GM18861 (cell line): Measurements from ENCODE around the gene MYOG.

Experiments used
- ATAC-seq: cut with Tn5 transposase; IDR thresholded peaks from one replicate; pipeline ENCODE4 v1.9.1; 2021; ENCODE audit not compliant: unreplicated experiment

MYOG gene

DNA sequence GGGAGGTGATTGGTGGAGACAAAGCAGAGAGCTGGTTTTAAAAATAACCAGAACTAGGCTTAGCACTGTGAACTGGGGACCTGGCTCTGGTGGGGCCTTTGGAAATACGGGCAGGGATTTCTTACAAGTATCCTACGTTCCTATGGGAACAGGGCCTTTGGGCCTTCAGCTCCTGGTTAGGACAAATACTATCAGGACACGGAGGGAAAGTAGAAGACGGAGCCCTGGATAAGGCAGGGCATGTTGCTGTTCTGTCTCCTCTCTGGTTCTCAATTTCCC, 5.3 kb upstream of the MYOG start:
- ATAC-seq: no peak

DNA sequence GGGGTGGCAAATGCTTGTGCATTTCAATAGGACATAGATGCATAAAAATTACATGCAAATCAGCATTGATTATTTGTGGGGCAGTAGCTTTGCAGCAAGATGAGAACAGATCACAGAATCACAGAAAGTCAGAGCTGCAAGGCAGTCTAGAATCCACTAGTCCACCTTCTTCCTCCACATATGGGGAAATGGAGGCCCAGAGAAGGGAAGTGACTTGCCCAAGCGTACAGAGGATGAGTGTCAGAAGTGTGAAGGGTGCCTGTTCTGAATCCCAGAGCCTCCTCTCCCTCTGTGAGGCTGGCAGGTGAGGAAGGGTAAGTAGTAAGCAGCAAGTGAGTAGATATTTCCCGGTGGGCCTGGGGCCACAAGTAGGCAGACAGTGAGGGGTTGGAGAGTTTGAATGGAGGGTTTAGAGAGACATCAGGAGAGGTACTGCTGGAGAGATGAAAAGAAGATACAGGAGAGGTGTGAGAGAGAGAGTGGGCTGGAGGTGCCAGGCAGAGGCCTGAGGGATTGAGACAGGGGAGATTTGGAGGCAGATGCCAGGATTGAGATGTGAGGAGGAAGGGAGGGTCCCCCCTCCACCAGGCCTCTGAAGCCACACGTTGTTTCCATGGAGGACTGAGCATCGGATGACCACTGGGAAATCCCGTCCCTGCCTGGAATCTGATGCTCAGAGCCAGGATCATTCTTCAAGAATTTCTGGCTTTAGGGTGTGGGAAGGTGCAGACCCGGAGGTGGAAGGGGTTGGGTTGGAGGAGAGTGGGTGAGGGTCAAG, 4.8 kb upstream of the MYOG start:
- ATAC-seq: no peak

GRCh38 chr1:203089651-203090045, 3.8 kb upstream of the MYOG start:
- no peak for ATAC-seq

DNA sequence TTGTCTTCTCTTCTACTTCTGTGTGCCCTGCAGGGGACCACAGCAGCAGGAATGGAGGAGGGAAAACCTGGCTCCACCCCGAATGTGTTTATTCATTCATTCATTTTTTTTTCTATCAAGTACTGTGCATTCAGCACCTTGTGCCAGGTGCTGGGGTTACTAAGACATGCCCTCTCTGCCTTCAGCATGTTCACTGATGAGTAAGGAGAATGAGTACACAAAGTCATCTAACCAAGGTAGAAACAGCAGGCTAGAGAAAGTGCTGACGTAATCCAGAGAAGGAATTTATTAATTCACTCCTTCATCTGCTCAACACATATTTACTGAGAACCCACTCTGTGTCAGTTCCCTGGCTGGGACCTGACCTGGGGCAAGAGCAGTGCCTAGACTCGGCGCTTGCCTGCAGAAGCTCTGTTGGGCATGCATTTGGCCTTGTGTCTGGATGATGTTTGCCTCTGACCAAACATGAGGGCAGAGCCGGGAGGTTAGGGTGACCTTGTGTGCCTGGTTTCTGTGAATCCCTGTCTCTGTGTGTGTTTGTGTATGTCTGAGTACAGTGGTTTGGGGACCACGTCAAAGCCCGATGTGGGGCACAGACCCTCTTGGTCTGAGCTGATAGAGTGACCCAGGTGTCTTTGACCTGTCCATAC, 3.3 kb upstream of the MYOG start:
- ATAC-seq: no peak

DNA sequence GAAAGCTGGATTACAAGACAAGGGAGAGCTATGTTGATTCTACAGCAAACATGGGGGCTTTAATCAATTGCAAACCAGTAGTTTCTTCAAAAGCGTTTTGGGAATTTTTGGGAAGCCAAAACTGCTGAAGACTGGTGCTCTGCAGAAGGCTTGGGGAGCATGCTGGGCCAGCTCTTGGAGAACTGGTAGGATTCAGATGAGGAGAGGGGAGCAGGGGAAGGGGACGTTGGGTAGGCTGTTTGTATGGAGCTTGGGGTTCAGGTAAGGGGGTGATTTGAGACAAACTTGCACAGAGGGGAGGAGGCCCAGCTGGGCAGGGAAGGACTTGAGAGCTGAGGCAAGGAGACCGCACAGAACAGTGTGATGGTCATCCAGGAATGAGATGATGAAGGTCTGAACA, 2.6 kb upstream of the MYOG start:
- ATAC-seq: no peak

DNA sequence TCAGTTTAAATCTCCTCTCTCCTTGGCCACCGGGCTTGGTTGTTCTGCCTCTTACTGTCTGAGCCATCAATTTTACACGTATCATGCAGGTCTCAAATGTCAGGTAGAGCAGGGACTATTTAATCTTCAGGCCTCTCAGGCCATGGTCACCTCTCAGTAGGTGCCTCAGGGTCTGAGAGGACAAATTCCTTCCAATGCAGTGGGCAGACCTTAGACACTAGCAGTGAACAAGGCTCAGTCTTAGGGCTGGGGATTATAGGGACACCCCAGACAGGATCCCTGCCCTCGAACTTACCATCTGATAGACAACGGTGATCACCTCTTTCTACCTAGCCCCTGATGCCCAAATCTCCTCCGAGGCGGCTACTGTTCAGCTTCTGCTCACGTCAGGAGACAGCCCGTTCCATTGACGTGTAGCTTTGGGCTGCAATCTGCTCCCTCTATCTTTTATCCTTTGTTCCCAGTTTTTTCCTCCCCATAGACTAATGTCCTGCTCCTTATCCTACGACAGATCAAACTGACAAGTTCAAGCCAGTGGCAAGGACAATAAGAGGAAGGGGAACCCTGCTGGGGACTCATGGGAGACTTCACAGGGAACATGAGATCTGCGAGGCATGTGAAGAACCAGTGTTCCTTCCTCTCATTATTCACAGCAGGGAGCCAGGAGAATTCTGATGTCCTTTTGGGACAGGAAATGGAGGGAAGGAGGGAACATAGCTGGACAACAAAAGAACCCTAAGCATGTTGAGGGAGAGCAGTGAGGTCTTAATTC, 1.4 kb upstream of the MYOG start:
- no peak for ATAC-seq

GRCh38 chr1:203084588-203085527, 954 bp downstream of the MYOG start:
- no peak for ATAC-seq

GRCh38 chr1:203083463-203083921, 2.3 kb downstream of the MYOG start:
- ATAC-seq: no peak

DNA sequence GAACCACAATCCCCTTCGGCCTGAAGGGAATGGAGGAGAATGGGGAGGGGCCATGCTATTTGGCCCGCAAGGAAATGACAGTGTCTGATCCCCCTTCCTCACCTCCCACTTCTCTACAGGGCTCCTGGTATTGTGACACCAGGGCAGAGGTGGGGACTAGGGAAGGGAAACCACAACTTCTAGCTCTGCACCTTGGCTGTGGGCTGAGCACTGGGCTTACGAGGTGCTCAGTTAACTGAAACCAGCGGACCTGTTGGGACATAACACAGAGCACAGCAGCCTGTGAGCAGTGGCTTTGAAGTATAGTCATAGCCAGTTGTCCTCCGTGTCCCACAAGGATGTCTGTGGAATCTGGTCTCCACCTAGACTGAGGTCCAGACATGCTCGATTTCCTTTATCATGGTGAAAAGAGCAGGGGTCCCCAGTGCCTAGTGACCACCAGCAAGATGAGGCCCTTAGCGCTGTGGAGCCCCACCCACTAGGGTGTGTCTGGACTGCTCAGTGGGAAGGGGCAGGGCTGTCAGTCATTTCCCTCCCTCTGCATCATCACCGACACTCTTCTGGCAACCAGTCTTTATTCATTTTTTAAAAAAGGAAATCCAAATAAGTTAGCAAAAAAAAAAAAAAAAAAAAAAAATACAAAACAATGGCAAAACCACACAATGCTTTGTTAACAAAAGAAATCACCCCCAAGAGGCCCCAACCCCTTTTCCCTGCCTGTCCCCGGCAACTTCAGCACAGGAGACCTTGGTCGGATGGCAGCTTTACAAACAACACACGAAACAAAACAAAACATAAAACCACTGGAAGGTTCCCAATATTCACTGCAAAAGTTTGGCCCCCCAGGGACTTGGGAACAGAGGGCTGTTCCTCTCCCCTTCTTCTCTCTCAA, 3.0 kb downstream of the MYOG start:
- ATAC-seq: no peak

GRCh38 chr1:203082231-203082505, 3.6 kb downstream of the MYOG start:
- no peak for ATAC-seq

GRCh38 chr1:203081465-203082230, 4.2 kb downstream of the MYOG start:
- no peak for ATAC-seq

GRCh38 chr1:203080456-203080855, 5.4 kb downstream of the MYOG start:
- no peak for ATAC-seq

DNA sequence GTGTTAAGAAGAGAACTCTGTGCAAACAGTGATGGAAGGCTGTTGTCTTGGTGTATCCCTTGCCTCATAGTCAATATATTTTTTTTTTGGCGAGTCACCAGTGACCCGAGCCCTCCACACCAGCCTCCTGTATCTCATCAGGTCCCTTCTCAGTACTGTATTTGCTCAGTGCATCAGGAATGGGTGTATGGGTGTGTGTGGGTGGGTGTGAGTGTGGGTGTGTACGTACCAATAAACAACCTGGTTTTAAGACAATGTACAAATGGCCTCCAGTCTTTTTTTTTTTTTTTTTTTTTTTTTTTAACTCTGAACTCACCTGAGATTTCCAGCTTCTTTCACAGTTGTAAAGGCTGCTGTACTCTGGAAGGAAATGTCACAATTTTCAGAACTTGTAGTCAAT, 7.3 kb downstream of the MYOG start:
- no peak for ATAC-seq

GRCh38 chr1:203077956-203078355, 7.9 kb downstream of the MYOG start:
- no peak for ATAC-seq

DNA sequence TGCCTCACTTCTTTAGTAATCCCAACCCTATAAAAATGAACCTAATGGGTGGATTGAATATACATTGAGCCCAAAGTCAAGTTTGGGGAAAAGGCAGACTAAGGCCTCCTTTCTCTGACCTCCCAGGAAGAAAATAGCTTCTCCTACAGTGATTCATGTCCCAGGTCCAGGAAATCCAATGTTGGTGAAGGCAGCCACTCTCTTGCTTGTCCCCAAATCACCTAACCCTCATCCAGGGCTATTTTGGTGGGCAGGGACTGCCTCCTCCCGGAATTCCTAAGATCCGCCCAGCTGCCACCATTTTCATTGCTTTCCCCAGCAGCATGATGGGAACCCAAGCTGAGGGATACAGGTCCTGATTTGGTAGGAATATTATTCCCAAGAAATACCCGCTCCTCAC, 8.4 kb downstream of the MYOG start:
- no peak for ATAC-seq

DNA sequence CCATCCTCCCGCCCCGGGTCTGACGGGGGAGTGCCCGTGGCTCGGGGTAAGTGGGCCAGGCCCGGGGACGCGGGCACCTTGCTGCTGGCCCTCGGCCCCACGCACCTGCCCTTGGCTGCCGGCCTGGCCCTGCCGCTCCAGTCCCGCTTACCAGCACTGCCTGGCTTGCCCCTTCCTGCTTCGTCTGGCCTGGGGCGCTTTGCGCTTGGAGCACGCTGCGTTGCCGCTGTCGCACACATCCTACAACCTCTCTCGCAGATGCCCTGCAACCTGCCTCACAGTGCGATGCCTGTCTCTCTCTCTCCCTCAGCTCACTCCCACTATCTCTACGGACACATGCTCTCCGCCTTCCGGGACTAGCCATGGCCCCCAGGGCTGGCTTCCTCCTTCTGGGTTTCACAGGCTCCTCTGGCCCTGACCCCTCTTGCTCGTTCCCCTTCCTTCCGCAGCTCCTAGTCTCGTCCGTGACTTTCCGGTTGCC, 9.7 kb downstream of the MYOG start:
- no peak for ATAC-seq

DNA sequence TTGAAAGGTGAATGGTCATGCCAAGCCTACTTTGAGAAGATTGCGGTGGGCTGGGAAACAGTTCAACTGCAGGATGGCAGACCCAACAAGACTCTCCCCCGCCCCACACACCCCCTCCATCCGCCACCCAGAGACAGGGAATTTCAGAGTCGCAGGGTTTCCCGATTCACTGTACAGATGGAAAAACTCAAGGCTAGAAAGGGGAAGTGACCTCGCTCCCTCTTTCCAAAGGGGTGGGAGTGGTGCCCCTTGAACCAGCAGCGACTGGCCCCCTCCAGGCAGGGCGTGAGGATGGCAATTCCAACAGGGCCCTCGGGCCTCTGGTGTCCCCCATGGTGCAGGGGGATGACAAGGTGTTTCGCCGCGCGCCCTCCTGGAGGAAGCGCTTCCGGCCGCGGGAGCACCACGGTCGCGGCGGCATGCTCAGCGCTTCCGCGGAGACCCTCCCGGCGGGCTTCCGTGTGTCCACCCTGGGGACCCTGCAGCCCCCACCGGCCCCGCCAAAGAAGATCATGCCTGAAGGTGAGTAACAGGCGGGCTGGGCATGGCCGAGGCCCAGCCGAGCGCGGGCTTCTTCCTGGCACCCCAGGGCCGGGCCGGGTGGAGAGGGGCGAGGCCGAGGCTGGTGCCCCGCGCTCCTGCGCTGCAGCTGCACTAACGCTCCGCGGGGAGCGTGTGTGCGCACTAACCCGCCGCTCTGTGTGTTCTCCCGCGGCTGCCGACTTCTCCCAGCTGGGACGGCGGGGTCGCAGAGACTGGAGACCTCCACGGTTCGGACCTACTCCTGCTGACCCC, 10.4 kb downstream of the MYOG start:
- ATAC-seq: no peak

- no peak for ATAC-seq
Observed at GRCh38 chr1:203074610-203075009, 11.2 kb downstream of the MYOG start.

GRCh38 chr1:203073469-203073868, 12.3 kb downstream of the MYOG start:
- ATAC-seq: no peak
